NAMALWA (cell line): ENCODE data around the gene MAP3K10.
A peak's percentile ranks its signal among the peaks of the same experiment; 100 is the strongest.

Experiments used
- DNase-seq: peaks from one replicate; pipeline ENCODE4 v3.0.0-alpha.2; 2015; ENCODE audit warnings: low spot score

The MAP3K10 gene

GRCh38 chr19:40249781-40250180, 58.6 kb downstream of the MAP3K10 start:
- no peak for DNase-seq

- DNase-seq: no peak
Observed at GRCh38 chr19:40251244-40251643, 60.0 kb downstream of the MAP3K10 start.

- DNase-seq: no peak
Observed at GRCh38 chr19:40251991-40252390, 60.8 kb downstream of the MAP3K10 start.

GRCh38 chr19:40252395-40252794, 61.2 kb downstream of the MAP3K10 start:
- no peak for DNase-seq

GRCh38 chr19:40253611-40254092, 62.4 kb downstream of the MAP3K10 start:
- no peak for DNase-seq

- DNase-seq: no peak
Observed at GRCh38 chr19:40254714-40255418, 63.6 kb downstream of the MAP3K10 start.

GRCh38 chr19:40255619-40256166, 64.5 kb downstream of the MAP3K10 start:
- DNase-seq: no peak

- no peak for DNase-seq
Observed at GRCh38 chr19:40256512-40256911, 65.3 kb downstream of the MAP3K10 start.

- DNase-seq: no peak
Observed at GRCh38 chr19:40257096-40257517, 65.9 kb downstream of the MAP3K10 start.

- DNase-seq: no peak
Observed at GRCh38 chr19:40261631-40262030, 70.4 kb downstream of the MAP3K10 start.

- peak; percentile 29 for DNase-seq
Observed at GRCh38 chr19:40262422-40262821, 71.2 kb downstream of the MAP3K10 start.

GRCh38 chr19:40263440-40264313, 72.5 kb downstream of the MAP3K10 start:
- no peak for DNase-seq

- no peak for DNase-seq
Observed at GRCh38 chr19:40264314-40265054, 73.3 kb downstream of the MAP3K10 start.
